Subcutaneous adipose tissue (tissue), 4 donors: Measurements from ENCODE around the gene FLRT1. TPM values are rescaled to one million over a fixed set of nuclear protein-coding genes. Genes with fewer than 3 reads are reported as not detected.

Experiments
- total RNA-seq, 4 donors: library from RNA; depleted of rRNA; stranded (reverse); fragments of >200 nt; gene quantifications; one replicate each; pipeline ENCODE4 v1.1.0, GENCODE V29; 2016
- TF ChIP-seq, protein P1 (sequence below): fragments of 450-650 bp; IDR thresholded peaks from one replicate; pipeline ENCODE4 v1.5.1; 2016; ENCODE audit warnings: low read depth, mild to moderate bottlenecking, control low read depth, antibody characterized with exemption, moderate library complexity

The FLRT1 gene
- total RNA-seq, 4 donors from 2014 or later, result 0.22 TPM; not detected in 3

GRCh38 chr11:64037027-64037634 is 1.4 kb downstream of the FLRT1 start:
- TF ChIP-seq, protein P1, sequence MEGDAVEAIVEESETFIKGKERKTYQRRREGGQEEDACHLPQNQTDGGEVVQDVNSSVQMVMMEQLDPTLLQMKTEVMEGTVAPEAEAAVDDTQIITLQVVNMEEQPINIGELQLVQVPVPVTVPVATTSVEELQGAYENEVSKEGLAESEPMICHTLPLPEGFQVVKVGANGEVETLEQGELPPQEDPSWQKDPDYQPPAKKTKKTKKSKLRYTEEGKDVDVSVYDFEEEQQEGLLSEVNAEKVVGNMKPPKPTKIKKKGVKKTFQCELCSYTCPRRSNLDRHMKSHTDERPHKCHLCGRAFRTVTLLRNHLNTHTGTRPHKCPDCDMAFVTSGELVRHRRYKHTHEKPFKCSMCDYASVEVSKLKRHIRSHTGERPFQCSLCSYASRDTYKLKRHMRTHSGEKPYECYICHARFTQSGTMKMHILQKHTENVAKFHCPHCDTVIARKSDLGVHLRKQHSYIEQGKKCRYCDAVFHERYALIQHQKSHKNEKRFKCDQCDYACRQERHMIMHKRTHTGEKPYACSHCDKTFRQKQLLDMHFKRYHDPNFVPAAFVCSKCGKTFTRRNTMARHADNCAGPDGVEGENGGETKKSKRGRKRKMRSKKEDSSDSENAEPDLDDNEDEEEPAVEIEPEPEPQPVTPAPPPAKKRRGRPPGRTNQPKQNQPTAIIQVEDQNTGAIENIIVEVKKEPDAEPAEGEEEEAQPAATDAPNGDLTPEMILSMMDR, result no peak

DNA sequence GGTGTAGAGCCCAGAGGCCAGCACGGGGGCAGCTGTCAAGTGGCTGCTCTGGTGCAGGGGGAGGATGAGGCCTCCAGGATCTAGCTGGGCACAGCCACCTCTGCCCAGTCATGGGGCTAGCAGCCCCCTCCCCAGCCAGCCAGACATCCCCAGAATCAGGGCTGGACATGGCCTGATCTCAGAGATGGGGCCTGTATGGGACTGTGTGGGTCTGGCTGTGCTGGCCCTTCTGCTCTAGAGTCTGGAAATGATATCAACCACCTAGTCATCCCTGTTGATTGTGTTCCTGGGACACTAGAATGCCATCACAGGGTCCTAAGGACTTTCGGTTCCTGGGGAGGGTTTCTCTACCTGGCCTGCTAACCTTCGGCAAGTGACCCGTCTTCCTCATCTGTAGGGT is 2.8 kb downstream of the FLRT1 start:
- TF ChIP-seq, protein P1, result no peak

- TF ChIP-seq, protein P1, result no peak
Measured at GRCh38 chr11:64039012-64039665, 3.4 kb downstream of the FLRT1 start.

DNA sequence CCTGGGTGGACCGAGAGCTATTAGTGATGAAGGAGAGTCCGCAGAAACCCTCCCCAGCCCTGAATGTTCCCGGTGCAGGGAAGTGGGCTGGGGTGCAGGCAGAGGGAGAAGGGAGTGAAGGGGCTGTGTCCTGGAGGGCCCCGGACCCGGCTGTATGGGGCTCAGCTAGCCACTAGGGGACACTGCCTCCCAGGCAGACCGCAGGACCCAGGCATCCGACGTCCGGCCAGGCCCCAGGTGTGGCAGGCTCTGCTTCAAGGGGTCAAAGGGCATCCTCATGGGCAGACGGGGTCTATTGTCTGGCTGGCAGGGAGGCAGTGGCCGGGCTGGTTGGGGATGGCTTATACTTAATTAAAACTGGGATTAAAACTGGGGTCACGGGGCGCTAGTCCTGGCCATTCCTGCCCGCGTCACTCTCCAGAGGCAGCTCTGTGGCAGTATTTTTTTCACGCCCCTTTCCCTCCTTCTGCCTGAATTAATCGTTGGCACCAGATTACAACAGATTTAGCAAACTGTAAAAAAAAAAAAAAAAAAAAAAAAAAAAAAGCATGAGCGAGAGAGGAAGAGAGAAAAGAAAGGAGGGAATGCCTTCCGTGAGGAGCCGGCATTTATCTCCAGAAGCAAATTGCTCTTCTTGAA is 5.1 kb downstream of the FLRT1 start:
- TF ChIP-seq, protein P1, result no peak

DNA sequence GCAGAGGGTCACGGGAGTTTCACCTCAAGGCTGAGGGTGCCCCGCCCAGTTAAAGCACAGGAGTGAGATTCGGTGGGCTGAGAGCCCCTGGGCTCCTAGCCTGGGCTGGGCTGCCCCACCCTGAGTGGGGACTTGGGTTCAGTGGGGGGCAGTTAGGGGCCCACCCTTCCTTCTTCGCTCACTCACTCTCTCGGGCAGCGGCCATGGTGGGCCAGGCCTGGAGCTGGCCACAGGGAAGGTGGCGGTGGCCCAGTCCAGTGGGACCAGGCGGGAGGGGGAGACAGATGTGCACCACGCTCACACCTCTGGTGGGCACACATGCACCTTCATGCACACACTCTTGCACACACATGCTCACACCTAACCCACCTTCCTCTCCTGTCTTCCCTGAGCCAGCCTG is 6.1 kb downstream of the FLRT1 start:
- TF ChIP-seq, protein P1, result no peak

GRCh38 chr11:64042301-64042700 is 6.6 kb downstream of the FLRT1 start:
- TF ChIP-seq, protein P1, result no peak

- TF ChIP-seq, protein P1, result no peak
Measured at GRCh38 chr11:64043545-64043944, 7.8 kb downstream of the FLRT1 start.
